RPMI7951 (cell line): ENCODE measurements around the gene LIPA. TPM values are rescaled to one million over a fixed set of nuclear protein-coding genes. Genes with fewer than 3 reads are reported as not detected.

Experiments used
- DNase-seq: peaks from one replicate; pipeline ENCODE4 v3.0.0-alpha.2; 2012; ENCODE audit warnings: low read depth
- total RNA-seq: library from RNA; depleted of rRNA; stranded (reverse); fragments of >200 nt; shearing (Covaris generic); gene quantifications from 2 replicates; pipeline ENCODE4 v1.2.3, GENCODE V29; 2014; rRNA removed

The LIPA gene
- total RNA-seq, 1 experiment from 2014 or later, result 74.7 TPM

DNA sequence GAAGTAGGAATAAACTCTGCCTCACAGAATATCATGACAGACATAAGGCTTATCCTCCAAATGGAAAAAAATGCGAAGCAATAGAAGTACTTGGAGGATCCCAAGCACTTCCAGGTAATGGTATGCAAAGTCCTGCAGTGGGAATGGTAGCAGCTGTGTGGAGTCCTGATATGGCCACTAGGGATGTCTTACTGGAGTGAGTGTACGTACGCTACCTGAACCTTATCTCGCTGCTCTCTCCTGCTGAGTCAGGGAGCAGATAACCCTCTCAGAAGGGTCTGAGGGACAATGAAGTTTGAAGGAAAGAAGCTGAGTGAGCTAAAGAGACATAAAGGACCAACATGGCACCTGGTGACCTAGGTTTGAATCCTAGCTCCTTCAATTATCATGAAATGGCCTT is 86.7 kb downstream of the LIPA start:
- no peak for DNase-seq

DNA sequence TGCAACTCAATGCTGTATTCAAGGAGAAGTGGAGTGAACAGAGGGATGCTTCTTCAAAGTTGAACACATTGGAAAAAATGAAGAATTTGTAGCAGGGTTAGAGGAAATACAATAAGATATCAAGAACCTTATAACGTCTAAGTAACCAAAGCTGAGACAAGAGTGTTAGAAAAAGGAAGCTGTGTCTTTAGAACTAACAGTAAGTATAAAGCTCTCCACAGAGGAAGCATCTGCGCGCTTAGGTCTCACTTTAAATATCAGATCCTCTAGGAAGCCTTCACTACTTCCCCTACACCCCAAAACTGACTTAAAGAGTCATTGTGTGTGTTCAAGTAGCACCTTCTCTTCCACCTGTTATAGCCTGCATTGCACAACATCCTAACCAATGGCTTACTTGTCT is 87.5 kb downstream of the LIPA start:
- no peak for DNase-seq

Other genes starting within 250 kb of the LIPA start
- 0.49 and 0.72 TPM in 2 replicates for gene CH25H, start 44.5 kb downstream of the LIPA start, total RNA-seq
- 5.8 and 6.0 TPM in 2 replicates for gene IFIT2, start 50.3 kb upstream of the LIPA start, total RNA-seq
- 23.4 and 24.0 TPM in 2 replicates for gene IFIT3, start 76.2 kb upstream of the LIPA start, total RNA-seq
- not detected in 2 replicates for gene IFIT1B, start 126.3 kb upstream of the LIPA start, total RNA-seq
- gene IFIT1, start 140.8 kb upstream of the LIPA start, total RNA-seq, result 29.9 and 36.3 TPM in 2 replicates
- gene IFIT5, start 162.8 kb upstream of the LIPA start, total RNA-seq, result 20.8 and 28.7 TPM in 2 replicates